ENCODE data around the gene VWA5A. TPM values are rescaled to one million over a fixed set of nuclear protein-coding genes. Genes with fewer than 3 reads are reported as not detected.
"Not testable (repeated sequence)": the region's sequence is repeated elsewhere in the genome, so short reads cannot be mapped to it uniquely, and the experiment has no call there.

VWA5A gene
- total RNA-seq, 1 experiment from 2014 or later: 0.95 TPM

DNA sequence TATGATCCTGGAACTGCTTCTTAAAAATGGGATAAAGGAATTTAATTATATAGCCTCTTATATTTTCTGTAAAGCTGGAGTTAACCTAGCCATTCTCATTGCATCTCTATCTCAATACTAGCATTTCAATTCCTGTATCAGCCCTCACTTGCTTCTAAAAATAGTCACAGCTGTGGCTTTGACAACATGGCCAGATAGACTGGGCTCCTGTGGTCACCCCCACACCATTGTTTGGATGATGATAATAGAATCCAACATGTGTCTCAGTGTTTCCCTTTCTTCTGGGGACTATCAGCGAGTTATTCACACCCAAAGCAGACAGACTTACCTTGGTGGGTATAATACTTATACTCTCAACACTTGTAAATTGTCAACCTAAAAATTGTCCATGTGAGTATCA, 6.9 kb downstream of the VWA5A start:
- no peak overlapping the region for H3K4me3 ChIP-seq
- no peaks in the 10 kb centered on the region for H3K9me3 ChIP-seq
- no peaks in the 10 kb centered on the region for H3K27me3 ChIP-seq
- no peak for DNase-seq
- no peaks in the 10 kb centered on the region for H3K36me3 ChIP-seq

DNA sequence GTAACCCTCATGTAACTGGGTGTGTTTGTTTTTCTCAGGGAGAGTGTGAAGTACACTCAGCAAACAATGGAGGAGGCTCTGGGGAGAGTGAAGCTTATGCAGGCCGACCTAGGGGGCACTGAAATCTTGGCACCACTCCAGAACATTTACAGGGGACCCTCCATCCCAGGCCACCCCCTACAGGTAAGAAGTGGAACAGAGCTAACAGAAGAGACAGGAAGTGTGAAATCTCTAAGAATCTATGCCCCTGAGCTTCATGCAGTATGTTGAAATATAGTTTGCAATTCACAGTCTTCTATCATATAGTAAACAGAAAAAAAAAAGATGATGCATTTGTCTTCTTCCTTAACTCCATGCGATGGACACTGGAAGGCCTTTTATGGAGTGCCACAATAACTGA, 8.4 kb downstream of the VWA5A start:
- no peaks in the 10 kb centered on the region for H3K27me3 ChIP-seq
- H3K4me3 ChIP-seq: no peak overlapping the region
- H3K36me3 ChIP-seq: no peaks in the 10 kb centered on the region
- DNase-seq: no peak
- H3K9me3 ChIP-seq: no peaks in the 10 kb centered on the region

DNA sequence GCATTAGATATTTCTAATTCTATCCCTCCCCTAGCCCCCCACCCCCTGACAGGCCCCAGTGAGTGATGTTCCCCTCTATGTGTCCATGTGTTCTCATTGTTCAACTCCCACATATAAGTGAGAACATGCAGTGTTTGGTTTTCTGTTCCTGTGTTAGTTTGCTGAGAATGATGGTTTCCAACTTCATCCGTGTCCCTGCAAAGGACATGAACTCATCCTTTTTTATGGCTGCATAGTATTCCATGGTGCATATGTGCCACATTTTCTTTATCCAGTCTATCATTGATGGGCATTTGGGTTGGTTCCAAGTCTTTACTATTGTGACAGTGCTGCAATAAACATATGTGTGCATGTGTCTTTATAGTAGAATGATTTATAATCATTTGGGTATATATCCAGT, 11.9 kb downstream of the VWA5A start:
- not testable (repeated sequence) for DNase-seq, H3K36me3 ChIP-seq, H3K4me3 ChIP-seq, H3K27me3 ChIP-seq, H3K9me3 ChIP-seq

DNA sequence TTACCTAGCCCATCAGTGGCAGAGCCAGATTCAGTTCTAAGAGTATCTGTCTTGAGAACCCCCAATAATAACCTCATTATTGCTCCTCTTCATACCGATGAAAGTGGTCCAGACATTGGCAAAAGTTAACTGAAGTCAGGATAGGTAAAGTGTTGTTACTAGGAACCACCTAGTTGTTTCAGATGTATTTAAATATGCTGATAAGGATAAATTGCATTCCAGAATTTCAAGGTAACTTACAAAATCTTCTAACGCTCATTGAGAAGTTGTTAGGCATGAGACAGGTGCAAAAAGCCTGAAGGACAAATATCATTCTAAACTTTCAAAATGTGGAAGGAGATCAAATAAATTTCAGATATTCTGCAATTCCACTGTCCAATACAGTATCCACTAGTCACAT, 27.8 kb downstream of the VWA5A start:
- H3K36me3 ChIP-seq: no peaks in the 10 kb centered on the region
- peaks cover 5% of the 10 kb centered on the region; the same call in 1 of the 2 replicates for H3K9me3 ChIP-seq
- no peak overlapping the region for H3K4me3 ChIP-seq
- no peak for DNase-seq
- H3K27me3 ChIP-seq: no peaks in the 10 kb centered on the region

DNA sequence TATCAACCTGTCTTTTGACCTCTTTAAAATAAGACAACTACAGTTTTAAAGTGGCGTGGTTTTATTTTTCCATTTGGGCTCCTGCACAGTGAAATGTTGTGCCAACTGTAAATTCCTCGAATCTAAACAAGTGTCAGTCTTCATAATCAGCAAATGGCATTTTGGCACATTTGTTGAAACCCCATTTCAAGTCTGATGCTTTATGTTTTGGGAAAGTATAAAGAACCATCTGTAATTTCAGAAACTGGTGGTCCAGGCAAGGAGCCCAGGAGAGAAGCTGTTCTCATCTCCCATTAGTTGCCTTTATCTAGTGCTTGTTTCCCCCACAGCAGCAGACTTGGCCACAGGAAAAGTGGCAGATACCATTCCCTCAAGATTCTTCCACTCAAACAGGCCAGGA, 32.7 kb downstream of the VWA5A start:
- Histone ChIP-seq H3K9me3 (no peaks in the 10 kb centered on the region), H3K36me3 (no peaks in the 10 kb centered on the region), H3K4me3 (no peak overlapping the region), H3K27me3 (no peaks in the 10 kb centered on the region; the same call in 1 of the 2 replicates)
- DNase-seq: no peak

DNA sequence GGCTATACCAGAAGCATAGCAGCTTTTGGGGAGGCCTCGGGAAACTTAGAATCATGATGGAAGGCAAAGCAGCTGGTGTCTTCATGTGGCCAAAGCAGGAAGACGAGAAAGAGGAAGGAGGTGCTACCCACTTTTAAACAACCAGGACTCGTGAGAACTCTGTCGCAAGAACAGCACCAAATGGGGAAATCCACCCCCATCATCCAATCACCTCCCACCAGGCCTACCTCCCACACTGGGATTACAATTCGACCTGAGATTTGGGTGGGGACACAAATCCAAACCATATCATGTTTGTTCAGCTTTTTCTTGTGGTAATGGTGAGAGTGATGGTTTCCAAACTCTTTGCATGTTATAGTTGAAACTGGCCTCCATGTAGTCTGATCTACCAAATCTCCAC, 35.4 kb downstream of the VWA5A start:
- Histone ChIP-seq H3K4me3 (no peak overlapping the region), H3K36me3 (no peaks in the 10 kb centered on the region), H3K9me3 (no peaks in the 10 kb centered on the region), H3K27me3 (peaks cover 1% of the 10 kb centered on the region; the same call in 1 of the 2 replicates)
- DNase-seq: no peak

DNA sequence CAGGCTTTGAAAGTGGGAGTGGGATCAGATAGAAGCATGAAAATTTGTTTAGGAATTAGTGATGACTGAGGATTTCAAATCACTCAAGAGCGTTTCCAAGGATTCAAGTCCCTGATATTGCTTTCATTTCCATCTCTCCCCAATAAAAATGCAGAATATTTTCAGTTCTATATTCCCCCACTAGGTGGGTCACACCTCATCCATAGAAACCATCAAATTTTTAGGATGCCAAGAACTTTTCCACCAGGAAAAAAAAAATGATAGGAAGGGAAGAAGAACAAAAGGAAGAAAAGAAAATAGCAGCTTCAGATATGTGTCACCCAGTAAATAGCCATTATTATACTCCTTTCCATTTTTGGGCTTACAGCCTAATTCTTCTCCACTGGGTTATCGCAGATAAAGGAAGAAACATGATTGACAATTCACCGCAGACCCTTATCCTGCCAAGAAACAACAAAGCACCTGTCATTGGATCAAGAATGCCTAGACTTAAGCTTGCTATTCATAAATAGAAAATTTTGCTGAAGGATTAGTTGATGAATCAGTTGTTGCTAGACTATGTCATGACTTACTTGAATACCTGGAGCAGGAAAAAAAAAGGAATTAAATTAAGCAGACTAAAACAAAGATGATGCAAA, 37.6 kb downstream of the VWA5A start:
- Histone ChIP-seq H3K36me3 (no peaks in the 10 kb centered on the region), H3K4me3 (no peak overlapping the region), H3K9me3 (no peaks in the 10 kb centered on the region), H3K27me3 (peaks cover 2% of the 10 kb centered on the region; the same call in 1 of the 2 replicates)
- no peak for DNase-seq

DNA sequence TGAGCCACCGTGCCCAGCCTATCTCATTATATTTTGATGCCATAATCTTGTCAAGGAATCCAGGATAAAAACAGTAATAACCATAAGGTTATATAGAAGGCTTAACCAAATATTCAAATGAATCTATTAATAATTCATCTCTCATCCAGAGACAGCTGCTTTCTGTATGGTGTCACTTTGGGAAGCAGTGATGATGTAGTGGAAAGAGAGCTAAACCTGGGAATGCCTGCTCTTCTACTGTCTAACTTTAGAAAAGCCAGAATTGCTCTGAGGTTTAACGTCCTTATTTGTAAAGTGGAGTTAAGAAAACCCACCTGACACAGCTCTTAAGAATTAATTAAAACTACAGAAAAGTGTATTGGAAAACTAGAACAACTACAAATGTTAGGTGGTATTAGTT, 38.6 kb downstream of the VWA5A start:
- DNase-seq: no peak
- Histone ChIP-seq H3K4me3 (no peak overlapping the region), H3K9me3 (no peaks in the 10 kb centered on the region), H3K36me3 (no peaks in the 10 kb centered on the region), H3K27me3 (peaks cover 2% of the 10 kb centered on the region; the same call in 1 of the 2 replicates)

DNA sequence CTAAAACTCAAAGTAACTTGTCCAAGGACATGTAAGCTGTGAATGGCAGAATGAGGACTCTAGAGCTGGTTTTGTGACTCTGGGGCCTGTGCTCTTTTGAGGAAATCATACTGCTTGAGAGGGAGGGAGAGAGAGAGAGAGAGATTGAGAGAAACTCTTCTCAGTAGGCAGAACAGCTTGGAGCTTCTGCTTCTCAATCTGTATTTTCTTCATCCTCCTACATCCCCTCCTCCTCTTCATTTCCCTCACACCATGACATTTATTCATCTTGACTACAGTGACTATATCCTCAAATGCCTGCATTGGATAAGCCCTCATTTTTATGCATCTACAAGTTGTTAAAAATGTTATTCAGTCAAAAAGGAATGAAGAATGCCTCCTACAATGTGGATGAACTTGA, 44.2 kb downstream of the VWA5A start:
- Histone ChIP-seq H3K4me3 (no peak overlapping the region), H3K27me3 (peaks cover 2% of the 10 kb centered on the region; the same call in 1 of the 2 replicates), H3K36me3 (no peaks in the 10 kb centered on the region), H3K9me3 (no peaks in the 10 kb centered on the region)
- DNase-seq: no peak

DNA sequence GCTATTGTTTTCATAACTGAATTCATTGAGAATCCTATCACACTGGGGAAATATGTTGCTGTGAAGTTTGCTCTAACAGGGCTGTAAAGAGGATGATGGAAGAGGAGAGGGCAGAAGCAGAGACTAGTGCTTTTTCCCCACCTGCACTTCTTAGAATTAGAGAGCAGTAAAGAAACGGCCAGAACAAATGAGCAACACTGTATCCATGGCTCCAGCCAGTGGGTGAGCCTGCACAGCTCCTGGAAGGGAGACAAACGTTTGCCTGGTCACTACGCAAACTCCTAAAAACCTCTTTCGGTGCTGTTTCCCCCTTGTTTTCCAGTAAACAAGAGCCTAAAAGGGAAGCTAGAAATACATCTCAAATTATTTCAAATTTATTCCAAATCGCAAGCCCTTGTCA, 45.7 kb downstream of the VWA5A start:
- Histone ChIP-seq H3K4me3 (no peak overlapping the region), H3K36me3 (no peaks in the 10 kb centered on the region), H3K27me3 (no peaks in the 10 kb centered on the region), H3K9me3 (no peaks in the 10 kb centered on the region)
- DNase-seq: no peak

DNA sequence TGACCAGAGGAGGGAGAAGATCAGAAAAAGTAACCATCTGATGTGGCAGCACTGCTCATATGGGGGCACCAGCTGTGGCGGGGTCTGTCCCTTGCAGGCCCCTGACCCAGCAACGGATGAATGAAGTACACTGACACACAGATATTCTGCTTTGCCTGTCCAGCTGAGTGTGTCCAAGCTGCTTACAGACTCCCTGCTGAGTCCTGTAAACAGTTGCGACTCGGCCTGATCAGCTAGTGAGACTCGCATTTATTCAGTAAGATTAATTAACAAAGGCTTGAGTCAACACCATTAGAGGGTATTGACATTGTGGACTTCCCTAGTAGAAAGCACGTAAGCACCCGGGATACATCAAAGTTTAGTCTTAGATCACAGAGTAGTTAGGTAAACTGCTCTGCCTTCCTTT, 52.6 kb downstream of the VWA5A start:
- Histone ChIP-seq H3K9me3 (no peaks in the 10 kb centered on the region), H3K36me3 (no peaks in the 10 kb centered on the region), H3K27me3 (no peaks in the 10 kb centered on the region), H3K4me3 (no peak overlapping the region)
- no peak for DNase-seq

DNA sequence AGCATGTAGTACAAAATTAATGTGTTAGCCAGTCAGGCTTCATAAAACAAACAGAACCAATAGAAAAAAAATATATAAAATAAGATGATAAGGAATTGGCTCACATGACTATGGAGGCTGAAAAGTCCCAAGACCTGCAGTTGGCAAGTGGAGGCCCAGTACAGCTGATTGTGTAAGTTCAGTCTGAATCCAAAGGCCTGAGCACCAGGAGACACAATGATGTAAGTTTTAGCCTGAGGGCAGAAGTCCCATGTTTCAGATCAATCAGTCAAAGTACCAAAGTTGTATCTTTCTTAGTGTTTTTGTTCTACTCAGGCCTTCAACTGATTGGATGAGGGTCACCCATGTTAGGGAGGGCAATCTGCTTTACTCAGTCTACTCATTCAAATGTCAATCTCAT, 53.5 kb downstream of the VWA5A start:
- Histone ChIP-seq H3K9me3 (no peaks in the 10 kb centered on the region), H3K36me3 (no peaks in the 10 kb centered on the region), H3K4me3 (no peak overlapping the region), H3K27me3 (no peaks in the 10 kb centered on the region)
- no peak for DNase-seq

DNA sequence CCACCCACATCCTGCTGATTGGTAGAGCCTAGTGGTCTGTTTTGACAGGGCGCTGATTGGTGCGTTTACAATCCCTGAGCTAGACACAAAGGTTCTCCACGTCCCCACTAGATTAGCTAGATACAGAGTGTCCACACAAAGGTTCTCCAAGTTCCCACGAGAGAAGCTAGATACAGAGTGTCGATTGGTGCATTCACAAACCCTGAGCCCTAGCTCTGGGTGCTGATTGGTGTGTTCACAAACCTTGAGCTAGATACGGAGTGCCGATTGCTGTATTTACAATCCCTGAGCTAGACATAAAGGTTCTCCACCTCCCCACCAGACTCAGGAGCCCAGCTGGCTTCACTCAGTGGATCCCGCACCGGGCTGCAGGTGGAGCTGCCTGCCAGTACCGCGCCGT, 55.1 kb downstream of the VWA5A start:
- H3K27me3 ChIP-seq, H3K9me3 ChIP-seq, H3K36me3 ChIP-seq, DNase-seq, H3K4me3 ChIP-seq: not testable (repeated sequence)

DNA sequence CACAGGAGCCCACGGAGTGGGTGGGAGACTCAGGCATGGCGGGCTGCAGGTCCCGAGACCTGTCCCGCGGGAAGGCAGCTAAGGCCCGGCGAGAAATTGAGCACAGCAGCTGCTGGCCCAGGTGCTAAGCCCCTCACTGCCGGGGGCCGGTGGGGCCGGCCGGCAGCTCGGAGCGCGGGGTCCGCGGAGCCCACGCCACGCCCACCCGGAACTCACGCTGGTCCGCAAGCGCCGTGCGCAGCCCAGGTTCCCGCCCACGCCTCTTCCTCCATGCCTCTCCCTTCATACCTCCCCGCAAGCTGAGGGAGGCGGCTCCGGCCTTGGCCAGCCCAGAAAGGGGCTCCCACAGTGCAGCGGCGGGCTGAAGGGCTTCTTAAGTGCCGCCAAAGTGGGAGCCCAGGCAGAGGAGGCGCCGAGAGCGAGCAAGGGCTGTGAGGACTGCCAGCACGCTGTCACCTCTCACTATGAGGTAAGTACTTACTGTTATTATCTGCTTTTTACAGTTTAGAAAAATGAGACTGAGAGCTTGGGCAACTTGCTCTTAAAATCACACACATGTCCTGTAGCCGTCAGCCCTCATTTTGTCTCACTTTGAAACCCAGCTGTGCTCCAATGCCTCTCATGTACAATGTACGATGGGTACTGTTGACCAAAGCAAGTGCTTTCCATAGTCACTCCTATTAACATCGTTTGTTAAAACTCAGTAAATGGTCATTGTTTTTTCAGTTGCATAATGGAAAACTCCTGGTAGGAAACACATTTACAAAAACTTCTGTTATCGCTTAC, 55.7 kb downstream of the VWA5A start:
- Histone ChIP-seq H3K9me3 (no peaks in the 10 kb centered on the region), H3K27me3 (no peaks in the 10 kb centered on the region), H3K4me3 (no peak overlapping the region), H3K36me3 (no peaks in the 10 kb centered on the region)
- DNase-seq: no peak

DNA sequence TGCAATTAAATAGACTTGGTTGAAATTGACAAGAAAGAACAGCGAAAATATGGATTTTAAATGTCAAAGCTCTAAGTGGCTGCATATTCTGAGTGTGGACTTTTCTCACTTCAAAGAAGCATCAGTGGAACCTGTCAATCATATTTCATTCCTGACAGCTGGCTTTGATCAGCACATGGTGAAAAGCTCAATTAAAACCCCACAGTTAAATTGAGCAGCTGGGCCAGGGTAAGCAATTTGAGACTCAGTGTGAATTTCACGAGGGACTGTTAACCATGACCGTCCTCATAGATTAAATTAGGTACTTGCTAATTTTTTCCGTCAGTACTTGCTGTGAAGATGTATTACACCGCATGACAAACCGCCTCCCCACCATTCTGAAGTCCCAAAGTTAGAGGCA, 56.9 kb downstream of the VWA5A start:
- Histone ChIP-seq H3K36me3 (no peaks in the 10 kb centered on the region), H3K4me3 (no peak overlapping the region), H3K27me3 (no peaks in the 10 kb centered on the region), H3K9me3 (no peaks in the 10 kb centered on the region)
- no peak for DNase-seq

DNA sequence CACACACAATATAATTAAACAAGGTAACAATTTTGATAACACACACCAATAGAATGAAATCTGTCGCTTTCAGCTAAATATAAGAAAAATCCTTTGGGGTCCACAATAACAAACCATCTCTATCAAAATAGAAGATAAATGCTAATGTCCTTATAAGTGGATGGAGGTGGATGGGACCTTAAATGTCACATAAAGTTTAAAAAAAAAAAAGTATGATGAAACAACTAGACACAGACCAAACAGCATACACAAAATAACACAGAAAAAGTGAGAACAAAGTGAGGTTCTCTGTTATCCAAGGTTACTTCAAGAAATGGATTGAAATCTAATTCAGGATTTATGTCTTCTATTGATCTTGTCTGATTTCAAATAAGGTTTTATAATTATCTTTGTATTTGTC, 57.3 kb downstream of the VWA5A start:
- no peak for DNase-seq
- H3K4me3 ChIP-seq: no peak overlapping the region
- H3K27me3 ChIP-seq: no peaks in the 10 kb centered on the region

DNA sequence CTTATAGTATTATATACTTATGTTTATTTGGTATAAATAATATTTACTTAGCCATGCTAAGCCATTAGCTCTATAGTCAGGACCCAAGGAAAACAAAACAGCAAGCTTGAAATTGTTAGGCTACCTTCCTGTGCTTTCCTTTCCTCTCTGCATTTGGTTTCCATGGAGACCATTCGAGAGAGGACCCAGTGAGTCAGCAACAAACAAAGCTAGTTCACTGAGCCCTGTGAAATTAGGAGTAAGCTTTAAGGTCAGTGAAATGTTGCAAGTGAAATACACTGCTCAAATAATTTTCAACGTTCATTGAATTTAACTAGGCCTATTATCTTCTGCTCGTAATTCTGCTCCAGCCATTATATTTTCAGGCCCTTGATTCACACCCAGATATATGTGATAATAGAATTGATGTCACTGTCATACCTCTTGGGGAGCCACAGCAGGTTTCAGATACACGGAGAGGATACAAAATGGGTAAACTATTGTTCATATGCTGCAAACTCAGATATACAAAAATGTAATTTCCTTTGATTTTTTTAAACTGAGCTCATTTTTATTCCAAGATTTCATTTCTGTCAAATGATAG, 58.8 kb downstream of the VWA5A start:
- H3K4me3 ChIP-seq: no peak overlapping the region
- no peaks in the 10 kb centered on the region for H3K27me3 ChIP-seq
- H3K9me3 ChIP-seq: no peaks in the 10 kb centered on the region
- peak; percentile 53 for DNase-seq
- H3K36me3 ChIP-seq: no peaks in the 10 kb centered on the region

More for the DNA sequence above, 57.3 kb downstream of the VWA5A start:
- no peaks in the 10 kb centered on the region for H3K36me3 ChIP-seq
- H3K9me3 ChIP-seq: no peaks in the 10 kb centered on the region

Data from MG63 (cell line).